Hippocampal formation (tissue), 2 donors: ENCODE measurements around the gene CHRNB1.
"Not testable (repeated sequence)": the region's sequence is repeated elsewhere in the genome, so short reads cannot be mapped to it uniquely, and the experiment has no call there.

Source experiments
- DNase-seq, 2 donors: peaks; one replicate each; lab custom pipeline; 2025; lab: John Stamatoyannopoulos, UW

CHRNB1 gene

DNA sequence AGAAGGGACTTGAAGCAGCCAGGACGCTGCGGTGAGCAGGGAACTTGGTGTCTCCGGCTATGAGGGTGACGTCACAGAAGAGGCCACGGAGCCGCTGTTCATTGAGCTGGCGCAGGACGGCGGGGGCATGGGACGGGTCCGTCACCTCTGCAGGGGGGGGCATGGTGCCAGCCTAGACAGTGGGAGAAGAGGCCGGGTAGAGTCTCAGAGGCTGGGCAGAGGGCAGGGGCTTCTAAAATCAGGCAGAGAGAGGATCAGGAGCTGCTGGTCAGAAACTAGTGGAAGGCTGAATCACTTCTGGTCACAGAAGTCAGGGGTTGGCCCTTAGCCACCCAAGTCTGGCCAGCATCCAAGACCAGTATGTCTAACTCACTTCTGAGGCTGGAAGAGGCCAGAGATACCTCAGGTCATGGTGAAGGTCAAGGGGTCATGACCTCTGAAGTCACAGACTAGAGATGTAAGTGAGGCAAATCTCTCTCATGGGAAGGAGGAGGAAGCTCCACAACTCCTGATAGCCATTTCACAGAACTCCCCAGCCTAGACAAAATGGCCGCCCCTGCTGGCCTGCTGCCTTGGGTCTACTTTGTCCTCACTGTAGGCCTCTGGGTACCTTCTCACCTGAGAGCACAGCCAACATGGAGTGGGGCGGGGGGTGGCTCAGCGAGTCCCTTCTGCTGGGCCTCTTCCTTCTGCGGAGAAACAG lies 21.9 kb downstream of the CHRNB1 start:
- no peak for DNase-seq

DNA sequence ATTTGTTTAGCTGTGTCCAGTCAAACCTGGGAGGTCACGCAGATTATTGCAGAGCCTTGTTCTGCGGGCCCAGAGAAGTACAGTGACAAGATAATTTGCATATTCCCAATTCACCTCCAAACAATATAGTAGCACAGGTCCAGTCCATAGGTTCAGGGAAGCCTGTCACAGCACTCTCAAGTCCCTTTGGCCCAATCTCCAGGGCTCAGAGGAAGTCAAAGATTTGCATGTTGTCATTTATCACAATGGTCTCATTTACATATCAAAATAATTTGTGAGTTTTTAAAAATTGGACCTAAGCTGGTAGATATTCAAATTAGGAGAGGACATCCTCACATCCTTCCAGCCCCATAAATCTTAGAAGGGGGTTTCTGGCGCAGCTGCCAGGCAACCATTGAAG lies 22.6 kb downstream of the CHRNB1 start:
- no peak for DNase-seq

DNA sequence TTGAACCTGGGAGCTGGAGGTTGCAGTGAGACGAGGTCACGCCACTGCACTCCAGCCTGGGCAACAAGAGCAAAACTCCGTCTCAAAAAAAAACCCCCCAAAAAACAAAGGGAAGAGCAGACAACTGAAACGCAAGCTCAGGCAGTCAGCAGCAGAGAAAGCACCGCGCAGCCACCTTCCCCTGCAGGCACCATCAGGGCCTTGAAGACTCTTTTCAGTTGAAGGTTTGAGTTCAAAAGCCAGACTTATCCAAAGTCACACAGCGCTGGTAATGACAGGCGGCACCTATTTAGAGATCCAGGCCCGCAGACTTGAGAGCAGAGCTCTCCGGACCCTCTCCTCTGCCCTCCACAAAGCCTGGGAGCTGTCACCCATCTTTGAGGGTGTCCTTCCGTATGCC lies 23.4 kb downstream of the CHRNB1 start:
- DNase-seq, result no peak

DNA sequence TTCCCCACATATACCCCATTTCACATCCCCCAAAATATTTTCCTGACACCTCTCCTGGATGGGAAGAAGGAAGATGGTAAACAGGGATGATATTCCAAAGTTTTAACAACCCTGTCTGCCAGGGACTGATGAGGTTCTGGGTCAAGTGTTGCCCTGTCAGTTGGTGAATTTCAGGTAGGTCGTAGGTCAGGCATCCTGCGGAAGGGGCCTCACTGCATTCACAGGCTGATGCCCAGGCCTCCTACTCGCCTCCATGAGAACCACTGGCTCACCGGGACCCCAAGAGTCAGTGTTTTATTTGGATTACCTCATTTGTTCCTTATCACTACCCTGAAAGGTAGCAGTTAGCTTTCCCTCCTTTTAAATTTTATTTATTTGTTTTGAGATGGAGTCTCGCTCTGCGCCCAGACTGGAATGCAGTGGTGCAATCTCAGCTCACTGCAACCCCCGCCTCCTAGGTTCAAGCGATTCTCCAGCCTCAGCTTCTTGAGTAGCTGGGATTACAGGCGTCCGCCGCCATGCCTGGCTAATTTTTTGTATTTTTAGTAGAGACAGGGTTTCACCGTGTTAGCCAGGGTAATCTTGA lies 24.0 kb downstream of the CHRNB1 start:
- no peak for DNase-seq

DNA sequence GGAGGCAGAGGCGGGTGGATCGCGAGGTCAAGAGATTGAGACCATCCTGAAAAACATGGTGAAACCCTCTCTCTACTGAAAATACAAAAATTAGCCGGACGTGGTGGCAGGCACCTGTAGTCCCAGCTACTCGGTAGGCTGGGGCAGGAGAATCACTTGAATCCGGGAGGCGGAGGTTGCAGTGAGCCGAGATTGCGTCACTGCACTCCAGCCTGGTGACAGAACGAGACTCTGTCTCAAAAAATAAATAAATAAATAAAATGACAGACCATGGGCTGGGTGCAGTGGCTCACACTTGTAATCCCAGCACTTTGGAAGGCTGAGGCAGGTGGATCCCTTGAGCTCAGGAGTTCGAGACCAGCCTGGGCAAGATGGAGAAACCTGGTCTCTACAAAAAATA lies 25.0 kb downstream of the CHRNB1 start:
- DNase-seq, result not testable (repeated sequence)

DNA sequence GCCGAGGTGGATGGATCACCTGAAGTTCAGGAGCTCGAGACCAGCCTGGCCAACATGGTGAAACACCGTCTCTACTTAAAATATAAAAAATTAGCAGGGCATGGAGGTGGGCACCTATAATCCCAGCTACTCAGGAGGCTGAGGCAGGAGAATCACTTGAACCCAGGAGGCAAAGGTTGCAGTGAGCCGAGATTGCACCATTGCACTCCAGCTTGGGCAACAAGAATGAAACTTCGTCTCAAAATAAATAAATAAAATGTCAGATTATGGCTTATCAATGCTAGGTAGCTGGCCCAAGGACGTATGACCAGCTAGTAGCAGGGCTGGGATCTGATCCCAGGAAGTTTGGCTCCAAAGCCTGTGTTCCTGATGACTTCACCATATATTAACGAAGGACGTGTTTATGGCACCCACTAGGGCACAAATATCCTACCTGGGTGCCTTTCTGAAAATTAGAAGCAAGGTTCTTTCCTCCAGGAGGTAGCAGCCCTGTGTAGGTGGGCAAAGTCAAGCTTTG lies 25.7 kb downstream of the CHRNB1 start:
- DNase-seq, result not testable (repeated sequence)

DNA sequence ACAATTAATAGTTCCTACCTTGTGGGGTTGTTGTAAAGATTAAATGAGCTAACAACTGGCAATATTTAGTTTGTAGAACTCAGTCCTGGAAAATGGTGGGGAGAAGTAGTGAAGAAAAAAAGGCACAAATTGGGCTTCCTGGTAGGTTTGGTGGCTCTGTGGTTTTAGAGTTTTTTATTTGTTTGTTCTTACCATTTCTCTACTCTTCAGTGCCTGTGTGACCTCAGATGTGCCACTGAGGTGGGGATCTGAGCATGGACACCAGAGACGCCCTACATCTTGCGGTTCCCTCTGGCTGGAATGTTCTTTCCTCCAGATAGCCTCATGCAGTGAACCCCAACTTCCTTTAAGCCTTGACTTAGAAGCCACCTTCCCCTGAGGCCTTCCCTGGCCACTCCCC lies 26.9 kb downstream of the CHRNB1 start:
- no peak for DNase-seq

DNA sequence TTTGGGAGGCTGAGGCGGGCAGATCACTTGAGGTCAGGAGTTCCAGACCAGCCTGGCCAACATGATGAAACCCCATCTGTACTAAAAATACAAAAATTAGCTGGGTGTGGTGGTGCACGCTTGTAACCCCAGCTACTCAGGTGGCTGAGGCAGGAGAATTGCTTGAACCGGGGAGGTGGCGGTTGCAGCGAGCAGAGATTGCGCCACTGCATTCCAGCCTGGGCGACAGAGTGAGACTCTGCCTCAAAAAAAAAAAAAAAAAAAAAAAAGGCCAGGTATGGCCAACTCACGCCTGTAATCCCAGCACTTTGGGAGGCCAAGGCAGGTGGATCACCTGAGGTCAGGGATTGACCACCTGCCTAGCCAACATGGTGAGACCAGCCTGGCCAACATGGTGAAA lies 29.9 kb downstream of the CHRNB1 start:
- DNase-seq, result not testable (repeated sequence)

DNA sequence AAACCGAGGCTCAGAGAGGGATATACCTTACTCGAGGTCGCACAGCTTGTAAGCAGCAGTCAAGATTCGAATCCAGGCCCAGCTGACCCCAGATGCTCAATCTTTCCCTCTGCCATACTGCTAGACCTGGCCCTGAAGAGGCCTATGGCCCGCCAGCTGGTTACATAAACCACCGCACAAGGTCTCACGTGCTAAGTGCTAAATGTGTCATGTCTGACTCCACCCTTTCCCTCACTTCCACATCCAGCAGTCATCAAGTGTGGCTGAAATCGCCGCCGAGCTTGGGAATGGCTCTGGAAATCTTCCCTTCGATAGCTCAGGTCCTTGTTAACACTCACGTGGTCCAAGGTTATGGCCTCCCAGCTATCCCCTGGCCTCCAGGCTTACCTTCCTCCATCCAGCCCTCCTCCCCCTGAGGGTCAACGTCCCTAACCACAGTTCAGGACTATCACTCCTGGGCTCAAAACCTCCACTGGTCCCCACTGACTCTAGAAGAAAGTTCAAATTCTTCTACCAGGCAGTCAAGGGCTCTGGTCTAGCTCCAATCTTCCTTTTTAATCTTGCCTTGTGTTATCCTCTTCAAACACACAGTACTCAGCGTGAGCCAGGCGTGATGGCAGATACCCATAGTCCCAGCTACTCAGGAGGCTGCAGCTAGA lies 31.0 kb downstream of the CHRNB1 start:
- DNase-seq, result no peak

DNA sequence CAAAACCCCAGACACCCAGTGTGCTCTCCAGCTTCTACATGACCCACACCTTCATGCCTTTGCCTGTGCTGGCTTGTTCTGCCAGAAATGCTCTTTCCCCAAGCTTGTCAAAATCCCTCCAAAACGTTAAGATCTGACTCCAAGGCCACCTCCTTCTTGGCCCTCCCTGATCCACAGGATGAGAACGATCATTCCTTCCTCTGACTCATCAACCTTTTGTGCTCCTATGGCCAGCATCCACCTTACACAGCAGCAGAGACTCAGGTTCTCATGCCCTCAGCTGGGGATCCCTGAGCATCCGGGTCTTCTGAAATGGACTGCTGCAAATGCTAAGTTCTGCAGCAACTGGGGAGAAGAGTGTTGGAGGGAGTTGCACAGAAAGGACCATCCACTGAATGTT lies 31.6 kb downstream of the CHRNB1 start:
- no peak for DNase-seq

DNA sequence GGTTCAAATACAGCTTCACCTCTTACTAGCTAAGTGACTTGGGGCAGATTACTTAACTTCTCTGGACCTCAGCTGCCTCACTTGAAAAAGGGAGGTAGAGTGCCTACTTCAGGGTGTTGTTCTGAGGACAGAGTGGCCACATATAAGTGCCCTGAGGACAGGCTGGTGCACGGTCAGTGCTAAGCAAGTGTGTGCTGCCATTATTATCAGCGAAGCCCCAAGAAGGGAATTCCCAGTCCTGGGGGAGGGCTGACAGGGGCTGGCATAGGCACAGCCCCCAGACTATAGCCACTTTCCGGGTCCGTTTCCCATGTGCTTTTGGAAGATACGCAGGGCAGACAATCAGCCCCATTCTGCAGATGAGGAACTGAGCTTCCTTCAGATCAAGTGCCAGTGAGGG lies 32.1 kb downstream of the CHRNB1 start:
- no peak for DNase-seq

DNA sequence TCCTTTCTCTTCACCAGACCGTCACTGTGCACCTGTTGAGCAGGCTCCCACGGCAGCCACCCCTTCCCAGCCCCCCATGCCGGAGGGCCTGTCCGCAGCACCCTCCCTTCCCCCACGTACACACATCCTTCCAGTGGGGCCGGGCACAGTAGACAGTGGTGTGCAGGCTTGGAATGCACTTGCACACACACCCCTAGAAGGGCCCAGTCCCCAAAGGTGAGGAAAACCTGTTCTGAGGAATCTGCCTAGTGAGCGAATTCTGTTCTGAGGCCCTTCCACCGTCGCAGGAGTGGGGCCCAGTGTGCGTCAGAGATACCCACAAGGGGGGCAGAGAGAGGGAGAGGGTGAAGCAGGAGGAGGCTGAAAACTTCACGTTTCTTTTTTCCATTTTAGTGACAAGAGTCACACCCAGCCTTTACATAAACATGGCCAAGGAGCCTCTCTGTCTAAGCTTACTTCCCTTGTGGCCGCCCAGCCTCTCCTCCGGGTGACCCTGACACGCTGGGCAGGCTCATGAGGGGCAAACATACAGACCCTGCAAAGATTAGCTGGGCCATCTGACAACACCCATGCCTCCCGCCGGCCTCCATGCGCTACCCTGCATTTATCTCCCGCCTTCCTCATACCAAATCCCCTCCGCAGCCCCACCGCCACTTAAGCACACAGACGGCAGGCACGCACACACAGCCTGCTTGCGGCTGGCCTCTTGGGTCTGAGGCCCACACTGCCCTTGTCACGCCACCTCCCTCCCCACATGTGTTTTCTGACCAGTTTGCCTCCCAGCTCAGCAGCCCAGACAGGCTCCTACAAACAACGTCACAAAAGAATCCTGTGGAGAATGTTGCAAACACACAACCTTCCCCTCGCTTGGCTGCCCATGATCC lies 32.8 kb downstream of the CHRNB1 start:
- DNase-seq, result peak in 1 of 2 donors; percentile 52

DNA sequence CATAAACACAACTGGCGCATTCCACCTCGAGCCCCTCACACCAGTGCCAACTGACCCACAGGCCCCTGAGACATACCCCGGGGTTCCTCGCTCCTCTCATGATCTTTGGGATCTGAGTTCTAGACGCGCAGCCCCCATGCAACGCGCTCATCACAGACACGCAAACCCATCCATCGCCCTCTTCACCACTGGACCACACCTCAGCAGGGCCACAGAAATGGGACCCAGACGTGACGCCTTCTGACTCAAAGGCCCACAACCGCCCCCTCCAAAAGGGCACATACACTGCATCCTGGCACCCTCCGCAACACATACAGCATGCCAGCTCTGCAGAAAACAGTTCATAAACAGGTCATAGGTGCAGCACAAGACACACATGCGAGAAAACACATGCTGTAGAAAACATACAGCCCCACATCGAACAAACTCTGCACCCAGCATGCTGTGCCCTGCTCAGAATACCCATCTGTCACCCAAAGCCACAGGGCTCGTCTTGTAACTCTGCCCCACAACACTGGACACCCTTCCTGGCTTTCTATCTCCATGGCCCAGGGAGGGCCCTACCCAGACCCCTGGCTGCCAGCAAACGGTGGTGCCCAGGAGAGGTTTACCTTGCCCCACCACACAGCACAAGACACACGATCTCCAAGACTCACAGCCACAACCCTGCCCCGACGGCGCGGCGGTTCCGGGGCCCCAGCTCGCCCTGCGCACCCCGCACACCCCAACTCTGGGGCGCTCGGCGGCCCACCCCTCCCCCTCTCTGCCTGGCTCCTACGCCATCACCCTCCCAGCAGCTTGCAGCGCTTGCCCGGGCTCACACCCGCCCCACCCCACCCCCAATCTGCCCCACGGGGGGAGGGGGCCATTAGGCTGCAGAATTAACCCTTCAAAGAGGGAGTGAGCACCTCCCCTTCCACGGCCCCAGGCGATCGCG lies 33.7 kb downstream of the CHRNB1 start:
- DNase-seq, result peak; percentile 50 to 52

DNA sequence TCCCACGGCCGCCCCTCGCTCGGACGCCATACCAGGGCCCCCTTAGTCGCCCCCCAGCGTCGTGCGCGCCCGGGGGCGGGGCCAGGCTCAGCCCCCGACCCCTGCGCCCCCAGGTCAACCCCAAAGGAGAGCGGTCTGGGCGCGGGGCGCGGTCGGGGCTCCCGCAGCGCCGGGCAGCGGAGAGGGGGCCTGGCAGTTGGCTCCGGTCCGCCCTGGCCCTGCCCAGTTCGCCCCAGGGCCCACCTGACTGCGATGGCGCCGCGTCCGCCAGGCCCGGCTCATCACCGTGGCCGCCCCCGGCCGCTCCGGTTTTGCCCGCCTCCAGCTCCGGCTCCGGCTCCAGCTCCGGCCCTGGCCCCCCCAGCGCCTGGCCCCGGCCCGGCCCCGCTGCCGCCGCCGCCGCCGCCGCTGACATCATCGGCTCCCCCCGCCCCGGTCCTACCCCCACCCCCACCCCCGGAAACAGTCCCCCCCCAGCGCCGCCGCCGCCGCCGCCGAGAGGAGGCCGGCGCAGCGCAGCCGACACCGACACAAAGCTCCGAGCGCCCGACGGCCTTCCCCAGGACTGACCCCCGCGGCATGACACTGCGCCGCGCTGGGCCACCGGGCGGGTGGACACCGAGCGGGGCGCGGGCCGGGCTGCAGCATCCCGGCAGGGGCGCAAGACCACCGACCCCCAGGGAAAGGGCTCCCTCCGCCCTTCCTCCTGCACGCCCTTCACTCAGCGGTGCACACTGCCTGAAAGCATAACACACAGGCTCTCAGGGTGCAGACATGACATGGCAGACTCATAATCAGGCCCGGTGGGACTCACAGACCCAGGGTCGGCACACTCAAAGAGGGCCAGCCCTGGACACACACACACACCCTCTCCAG lies 34.6 kb downstream of the CHRNB1 start, which contains the start of gene ZBTB4:
ZBTB4 (minus strand) TSS at position 419 of the 876 bp plus-strand sequence. CDS start 12,830 bp downstream, outside the sequence.
- peak; percentile 46 to 51 for DNase-seq

DNA sequence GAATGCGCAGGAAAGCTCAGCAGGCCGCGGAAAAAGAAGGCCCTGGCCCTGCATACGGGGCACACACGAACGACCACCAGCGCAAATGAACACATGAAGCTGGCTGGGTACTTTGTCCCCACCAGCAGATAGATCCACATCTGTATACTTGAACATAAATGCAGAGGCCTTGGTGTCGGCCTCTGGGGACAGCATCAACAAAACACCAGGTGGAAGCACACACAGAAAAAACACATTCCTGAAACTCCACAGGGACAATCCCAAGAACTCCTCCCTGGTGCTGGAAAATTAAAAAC lies 35.2 kb downstream of the CHRNB1 start:
- no peak for DNase-seq

DNA sequence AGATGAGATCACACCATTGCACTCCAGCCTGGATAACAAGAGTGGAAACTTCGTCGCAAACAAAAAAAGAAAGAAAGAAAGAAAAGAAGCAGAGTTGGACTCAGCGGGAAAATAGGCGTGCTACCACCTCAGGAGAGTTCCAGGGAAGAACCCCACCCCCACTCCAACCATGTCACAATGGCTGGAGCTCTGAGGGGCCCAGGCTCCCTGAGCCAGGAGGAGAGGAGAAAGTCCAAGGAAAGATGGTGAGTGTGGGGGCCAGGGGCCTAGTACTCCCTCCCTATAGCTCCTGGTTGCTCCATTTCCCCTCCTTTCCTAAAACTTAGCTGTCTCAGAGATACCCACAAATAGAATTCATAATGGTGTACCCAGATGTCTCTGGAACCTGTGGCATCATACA lies 36.4 kb downstream of the CHRNB1 start, which contains the start of gene SLC35G6:
SLC35G6 (plus strand) TSS at position 172 of the 400 bp plus-strand sequence; CDS start at position 243, 71 bp downstream.
- not testable (repeated sequence) for DNase-seq

DNA sequence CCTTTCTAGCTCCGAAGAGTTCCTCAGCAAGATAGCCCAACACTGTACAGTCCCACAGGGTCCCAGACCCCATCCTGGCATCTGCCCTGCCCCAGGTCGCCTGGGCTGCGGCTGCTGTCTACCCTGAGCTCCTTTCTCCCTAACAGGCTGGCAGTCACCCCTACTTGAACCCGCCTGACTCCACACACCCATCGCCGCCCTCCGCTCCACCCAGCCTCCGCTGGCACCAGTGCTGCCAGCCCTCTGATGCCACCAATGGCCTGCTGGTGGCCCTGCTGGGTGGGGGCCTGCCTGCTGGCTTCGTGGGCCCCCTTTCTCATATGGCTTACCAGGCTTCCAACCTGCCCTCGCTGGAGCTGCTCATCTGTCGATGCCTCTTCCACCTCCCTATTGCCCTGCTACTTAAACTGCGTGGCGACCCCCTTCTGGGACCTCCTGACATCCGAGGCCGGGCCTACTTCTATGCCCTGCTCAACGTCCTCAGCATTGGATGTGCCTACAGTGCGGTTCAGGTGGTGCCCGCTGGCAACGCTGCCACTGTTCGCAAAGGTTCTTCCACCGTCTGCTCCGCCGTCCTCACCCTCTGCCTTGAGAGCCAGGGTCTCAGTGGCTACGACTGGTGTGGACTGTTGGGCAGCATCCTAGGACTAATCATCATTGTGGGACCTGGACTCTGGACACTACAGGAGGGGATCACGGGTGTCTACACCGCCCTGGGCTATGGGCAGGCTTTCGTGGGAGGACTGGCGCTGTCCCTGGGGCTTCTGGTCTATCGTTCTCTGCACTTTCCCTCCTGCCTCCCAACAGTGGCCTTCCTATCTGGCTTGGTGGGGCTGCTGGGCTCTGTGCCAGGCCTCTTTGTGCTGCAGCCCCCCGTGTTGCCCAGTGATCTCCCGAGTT lies 37.2 kb downstream of the CHRNB1 start:
- DNase-seq, result not testable (repeated sequence)

DNA sequence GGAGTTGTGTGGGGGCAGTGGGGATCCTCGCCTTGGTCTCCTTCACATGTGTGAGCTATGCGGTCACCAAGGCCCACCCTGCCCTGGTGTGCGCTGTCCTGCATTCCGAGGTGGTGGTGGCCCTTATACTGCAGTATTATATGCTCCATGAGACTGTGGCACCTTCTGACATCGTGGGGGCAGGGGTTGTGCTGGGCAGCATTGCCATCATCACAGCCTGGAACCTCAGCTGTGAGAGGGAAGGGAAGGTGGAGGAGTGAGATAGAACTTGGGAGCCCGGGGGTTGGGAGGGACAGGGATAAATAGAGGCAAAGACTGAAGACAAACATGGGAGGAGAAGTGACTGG lies 37.9 kb downstream of the CHRNB1 start:
- DNase-seq, result not testable (repeated sequence)
